ENCODE measurements around the gene THSD7B.
"Not testable (repeated sequence)": the region's sequence is repeated elsewhere in the genome, so short reads cannot be mapped to it uniquely, and the experiment has no call there.

The THSD7B gene
- 0 to 0.27 (median 0.09) reads per million in 4 experiments for total RNA-seq

- DNase-seq = no peak
These were observed at the start of gene THSD7B for GRCh38 chr2:136765256-136766072. THSD7B (plus strand) TSS chr2:136765545; CDS start chr2:136882179, 116,634 bp downstream.

- DNase-seq = no peak
These were observed 47.1 kb upstream of the THSD7B start for GRCh38 chr2:136718273-136718672.

GRCh38 chr2:136727973-136728699 is 37.2 kb upstream of the THSD7B start:
- no peak for DNase-seq

GRCh38 chr2:136736236-136736635 is 29.1 kb upstream of the THSD7B start:
- no peak for DNase-seq

- DNase-seq = no peak
These were observed 27.3 kb upstream of the THSD7B start for GRCh38 chr2:136738044-136738443.

GRCh38 chr2:136741471-136741870 is 23.9 kb upstream of the THSD7B start:
- DNase-seq = no peak

GRCh38 chr2:136750065-136750464 is 15.3 kb upstream of the THSD7B start:
- DNase-seq = no peak

GRCh38 chr2:136751406-136751805 is 13.9 kb upstream of the THSD7B start:
- DNase-seq = no peak

GRCh38 chr2:136758504-136758903 is 6.8 kb upstream of the THSD7B start:
- not testable (repeated sequence) for DNase-seq

GRCh38 chr2:136764452-136765255 is 691 bp upstream of the THSD7B start:
- no peak for DNase-seq

GRCh38 chr2:136766073-136766404 is 694 bp downstream of the THSD7B start:
- no peak for DNase-seq

- DNase-seq = no peak
These were observed 1.7 kb downstream of the THSD7B start for GRCh38 chr2:136767030-136767429.

- DNase-seq = no peak
These were observed 4.5 kb downstream of the THSD7B start for GRCh38 chr2:136769871-136770270.

- no peak for DNase-seq
These were observed 5.0 kb downstream of the THSD7B start for GRCh38 chr2:136770384-136770783.

- DNase-seq = no peak
These were observed 12.0 kb downstream of the THSD7B start for GRCh38 chr2:136777391-136777790.

- no peak for DNase-seq
These were observed 18.5 kb downstream of the THSD7B start for GRCh38 chr2:136783856-136784255.

GRCh38 chr2:136785215-136785614 is 19.9 kb downstream of the THSD7B start:
- DNase-seq = no peak

- DNase-seq = no peak
These were observed 22.6 kb downstream of the THSD7B start for GRCh38 chr2:136787970-136788369.

GRCh38 chr2:136796339-136796738 is 31.0 kb downstream of the THSD7B start:
- DNase-seq = no peak

GRCh38 chr2:136798766-136799165 is 33.4 kb downstream of the THSD7B start:
- no peak for DNase-seq

GRCh38 chr2:136801661-136802060 is 36.3 kb downstream of the THSD7B start:
- no peak for DNase-seq

- no peak for DNase-seq
These were observed 44.7 kb downstream of the THSD7B start for GRCh38 chr2:136809998-136810397.

GRCh38 chr2:136818839-136819238 is 53.5 kb downstream of the THSD7B start:
- no peak for DNase-seq

All from effector CD8-positive, alpha-beta T cell (primary cell).